22Rv1 (cell line): ENCODE measurements around the gene STRBP.

Experiments
- ZFX ChIP-seq: fragments of 450-650 bp; IDR thresholded peaks from 2 replicates; pipeline ENCODE4 v1.6.1; 2017; ENCODE audit warnings: antibody characterized with exemption, borderline replicate concordance
- TF ChIP-seq, protein P1 (sequence below): fragments of 450-650 bp; IDR thresholded peaks from 2 replicates; pipeline ENCODE4 v1.5.1; 2017; ENCODE audit warnings: mild to moderate bottlenecking

GRCh38 chr9:123220127-123220526 lies 48.3 kb downstream of the STRBP start:
- TF ChIP-seq, protein P1, sequence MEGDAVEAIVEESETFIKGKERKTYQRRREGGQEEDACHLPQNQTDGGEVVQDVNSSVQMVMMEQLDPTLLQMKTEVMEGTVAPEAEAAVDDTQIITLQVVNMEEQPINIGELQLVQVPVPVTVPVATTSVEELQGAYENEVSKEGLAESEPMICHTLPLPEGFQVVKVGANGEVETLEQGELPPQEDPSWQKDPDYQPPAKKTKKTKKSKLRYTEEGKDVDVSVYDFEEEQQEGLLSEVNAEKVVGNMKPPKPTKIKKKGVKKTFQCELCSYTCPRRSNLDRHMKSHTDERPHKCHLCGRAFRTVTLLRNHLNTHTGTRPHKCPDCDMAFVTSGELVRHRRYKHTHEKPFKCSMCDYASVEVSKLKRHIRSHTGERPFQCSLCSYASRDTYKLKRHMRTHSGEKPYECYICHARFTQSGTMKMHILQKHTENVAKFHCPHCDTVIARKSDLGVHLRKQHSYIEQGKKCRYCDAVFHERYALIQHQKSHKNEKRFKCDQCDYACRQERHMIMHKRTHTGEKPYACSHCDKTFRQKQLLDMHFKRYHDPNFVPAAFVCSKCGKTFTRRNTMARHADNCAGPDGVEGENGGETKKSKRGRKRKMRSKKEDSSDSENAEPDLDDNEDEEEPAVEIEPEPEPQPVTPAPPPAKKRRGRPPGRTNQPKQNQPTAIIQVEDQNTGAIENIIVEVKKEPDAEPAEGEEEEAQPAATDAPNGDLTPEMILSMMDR, result no peak
- TF ChIP-seq ZFX, result no peak
